KMS-11 (cell line): ENCODE measurements around the gene LTK.

ENCODE experiments used
- H2AFZ ChIP-seq: fragments of 200-600 bp; sonication (generic); 2 replicates; pipeline ENCODE4 v1.6.1; 2016; ENCODE audit warnings: antibody characterized with exemption, mixed run types, low read depth
- H3K27ac ChIP-seq: fragments of 200-600 bp; sonication (generic); 2 replicates; pipeline ENCODE4 v1.6.1; 2016; ENCODE audit warnings: mild to moderate bottlenecking, mixed run types
- H3K27me3 ChIP-seq: fragments of 200-600 bp; sonication (generic); 2 replicates; pipeline ENCODE4 v1.6.1; 2017; ENCODE audit warnings: mild to moderate bottlenecking, low read depth, mixed run types, moderate library complexity; ENCODE audit not compliant: insufficient read depth
- H3K36me3 ChIP-seq: fragments of 200-600 bp; sonication (generic); 2 replicates; pipeline ENCODE4 v1.6.1; 2017; ENCODE audit warnings: mild to moderate bottlenecking, mixed run types; ENCODE audit not compliant: insufficient read depth
- H3K4me1 ChIP-seq: fragments of 200-600 bp; sonication (generic); 2 replicates; pipeline ENCODE4 v1.6.1; 2016; ENCODE audit warnings: mild to moderate bottlenecking, low read depth, mixed run types; ENCODE audit not compliant: poor library complexity, severe bottlenecking
- H3K4me2 ChIP-seq: fragments of 200-600 bp; sonication (generic); 2 replicates; pipeline ENCODE4 v1.7.0; 2016; ENCODE audit warnings: mild to moderate bottlenecking, mixed run types
- H3K4me3 ChIP-seq: fragments of 200-600 bp; sonication (generic); IDR thresholded peaks from 2 replicates; pipeline ENCODE4 v1.6.1; 2017; ENCODE audit warnings: low read depth, low read length, mixed read lengths; ENCODE audit not compliant: insufficient read depth
- H3K79me2 ChIP-seq: fragments of 200-600 bp; sonication (generic); 2 replicates; pipeline ENCODE4 v1.6.1; 2016; ENCODE audit warnings: low read depth, mixed run types; ENCODE audit not compliant: insufficient read depth
- H3K9ac ChIP-seq: fragments of 200-600 bp; sonication (generic); 2 replicates; pipeline ENCODE4 v1.6.1; 2016; ENCODE audit warnings: mild to moderate bottlenecking, mixed run types
- H4K20me1 ChIP-seq: fragments of 200-600 bp; sonication (generic); 2 replicates; pipeline ENCODE4 v1.6.1; 2016; ENCODE audit warnings: mild to moderate bottlenecking, mixed run types; ENCODE audit not compliant: insufficient read depth
- TF ChIP-seq, protein P1 (sequence below): fragments of 200-600 bp; sonication (generic); conservative IDR thresholded peaks from 2 replicates; pipeline ENCODE4 v1.6.1; 2017; ENCODE audit warnings: low read depth, mild to moderate bottlenecking, antibody characterized with exemption, low read length, moderate library complexity, mixed read lengths

Gene LTK

DNA sequence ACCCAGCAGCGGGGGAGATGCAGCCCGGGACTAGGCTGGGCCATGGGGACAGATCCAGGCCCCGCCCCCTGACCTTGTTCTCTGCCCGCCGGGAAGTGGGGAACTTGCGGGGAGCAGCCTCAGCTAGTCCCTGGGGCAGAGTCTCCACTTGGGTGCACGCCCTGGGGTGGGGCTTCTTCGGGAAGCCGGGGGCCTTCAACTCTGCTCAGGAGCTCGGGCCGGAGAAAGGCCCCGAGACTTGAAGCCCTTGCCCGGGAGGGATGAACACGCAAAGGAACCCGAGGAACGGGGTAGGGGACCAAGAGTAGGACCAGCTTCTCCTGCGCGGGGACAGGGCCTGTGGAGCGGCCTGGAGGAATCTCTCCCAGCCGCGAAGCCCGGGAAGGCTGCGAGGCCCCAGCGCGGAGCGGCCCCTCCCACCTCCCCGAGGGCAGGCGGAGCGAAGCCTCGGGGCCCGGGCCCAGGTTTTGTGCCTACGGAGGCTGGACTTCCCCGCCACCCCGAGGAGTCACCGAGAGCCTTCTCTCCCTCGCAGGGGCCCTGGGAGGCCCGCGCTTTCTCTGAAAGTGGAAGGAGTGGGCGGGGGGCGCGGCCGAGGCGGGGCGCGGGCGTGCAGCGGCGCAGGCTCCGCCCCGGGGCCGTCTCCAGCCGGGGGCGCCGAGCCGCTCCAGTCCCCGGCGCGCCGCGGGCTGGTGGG is 20.3 kb downstream of the LTK start, which contains the start of gene ITPKA:
TSS of gene ITPKA (plus strand) at position 670 of the 697 bp plus-strand sequence. CDS start 54 bp downstream, outside the sequence.
- Histone ChIP-seq H3K79me2 (no peaks in the 10 kb centered on the region), H3K4me1 (peaks cover 24% of the 10 kb centered on the region), H3K4me3 (no peak within 1 kb of the TSS), H3K9ac (peak within 1 kb of the TSS; percentile 65; the same call in 1 of the 2 replicates), H3K27me3 (no peaks in the 10 kb centered on the region), H3K27ac (peak within 1 kb of the TSS; percentile 72), H2AFZ (peak within 1 kb of the TSS; percentile 81), H3K36me3 (no peaks in the 10 kb centered on the region), H4K20me1 (no peaks in the 10 kb centered on the region), H3K4me2 (peak within 1 kb of the TSS; percentile 93)
- TF ChIP-seq, protein P1, sequence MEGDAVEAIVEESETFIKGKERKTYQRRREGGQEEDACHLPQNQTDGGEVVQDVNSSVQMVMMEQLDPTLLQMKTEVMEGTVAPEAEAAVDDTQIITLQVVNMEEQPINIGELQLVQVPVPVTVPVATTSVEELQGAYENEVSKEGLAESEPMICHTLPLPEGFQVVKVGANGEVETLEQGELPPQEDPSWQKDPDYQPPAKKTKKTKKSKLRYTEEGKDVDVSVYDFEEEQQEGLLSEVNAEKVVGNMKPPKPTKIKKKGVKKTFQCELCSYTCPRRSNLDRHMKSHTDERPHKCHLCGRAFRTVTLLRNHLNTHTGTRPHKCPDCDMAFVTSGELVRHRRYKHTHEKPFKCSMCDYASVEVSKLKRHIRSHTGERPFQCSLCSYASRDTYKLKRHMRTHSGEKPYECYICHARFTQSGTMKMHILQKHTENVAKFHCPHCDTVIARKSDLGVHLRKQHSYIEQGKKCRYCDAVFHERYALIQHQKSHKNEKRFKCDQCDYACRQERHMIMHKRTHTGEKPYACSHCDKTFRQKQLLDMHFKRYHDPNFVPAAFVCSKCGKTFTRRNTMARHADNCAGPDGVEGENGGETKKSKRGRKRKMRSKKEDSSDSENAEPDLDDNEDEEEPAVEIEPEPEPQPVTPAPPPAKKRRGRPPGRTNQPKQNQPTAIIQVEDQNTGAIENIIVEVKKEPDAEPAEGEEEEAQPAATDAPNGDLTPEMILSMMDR, result no peak

- H3K4me1 ChIP-seq, result peaks cover 24% of the 10 kb centered on the region
- H2AFZ ChIP-seq, result peak overlapping the region; percentile 74
- no peaks in the 10 kb centered on the region for H3K36me3 ChIP-seq
- H3K27me3 ChIP-seq, result no peaks in the 10 kb centered on the region
- peak overlapping the region; percentile 56 for H3K4me2 ChIP-seq
- peak overlapping the region; percentile 65; the same call in 1 of the 2 replicates for H3K9ac ChIP-seq
- no peaks in the 10 kb centered on the region for H4K20me1 ChIP-seq
- no peaks in the 10 kb centered on the region for H3K79me2 ChIP-seq
- H3K4me3 ChIP-seq, result no peak overlapping the region
- H3K27ac ChIP-seq, result peak overlapping the region; percentile 72
- TF ChIP-seq, protein P1, result no peak
These were observed 20.9 kb downstream of the LTK start for GRCh38 chr15:41492597-41493204.

DNA sequence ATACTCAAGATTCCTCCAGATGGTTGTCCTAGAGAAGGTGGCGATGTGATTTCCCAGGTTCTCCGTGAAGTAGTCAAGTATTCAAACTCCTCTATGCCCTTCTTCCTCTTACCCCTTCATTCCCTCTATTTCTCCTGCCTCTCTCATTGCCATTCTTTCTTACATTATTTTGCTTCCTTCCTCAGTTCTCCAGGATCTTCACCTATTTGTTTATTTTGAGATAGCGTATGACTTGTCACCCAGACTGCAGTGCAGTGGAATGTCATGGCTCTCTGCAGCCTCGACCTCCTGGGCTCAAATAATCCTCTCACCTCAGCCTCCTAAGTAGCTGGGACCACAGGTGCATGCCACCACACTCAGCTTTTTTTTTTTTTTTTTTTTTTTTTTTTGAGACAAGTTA is 21.7 kb downstream of the LTK start:
- no peaks in the 10 kb centered on the region for H3K27me3 ChIP-seq

DNA sequence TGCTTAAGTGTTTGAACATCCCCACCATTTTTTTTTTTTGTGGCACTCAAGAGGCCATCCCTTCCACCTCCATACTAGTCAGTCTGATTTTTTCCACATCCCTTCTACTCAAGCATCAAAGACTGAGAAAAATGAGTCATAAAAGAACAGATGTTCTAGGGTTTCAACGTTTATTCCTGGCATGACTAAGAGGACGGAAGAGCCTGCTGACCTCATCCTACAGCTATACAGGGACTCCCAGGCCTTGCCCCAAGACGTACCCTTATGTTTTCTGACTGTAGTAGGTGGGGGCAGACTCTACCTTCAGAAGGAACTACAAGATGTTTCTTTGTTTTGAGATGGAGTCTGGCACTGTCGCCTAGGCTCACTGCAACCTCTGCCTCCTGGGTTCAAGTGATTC is 23.3 kb downstream of the LTK start:
- TF ChIP-seq, protein P1, result no peak
- Histone ChIP-seq H3K4me2 (no peak overlapping the region), H3K27me3 (no peaks in the 10 kb centered on the region), H3K79me2 (no peaks in the 10 kb centered on the region), H3K27ac (no peak overlapping the region), H3K4me1 (peaks cover 24% of the 10 kb centered on the region), H3K4me3 (no peak overlapping the region), H4K20me1 (no peaks in the 10 kb centered on the region), H2AFZ (no peak overlapping the region), H3K36me3 (no peaks in the 10 kb centered on the region), H3K9ac (no peak overlapping the region)

More for the DNA sequence above, 21.7 kb downstream of the LTK start:
- H3K4me1 ChIP-seq, result peaks cover 24% of the 10 kb centered on the region
- TF ChIP-seq, protein P1, result no peak
- no peak overlapping the region; the same call in 1 of the 2 replicates for H3K4me2 ChIP-seq
- no peaks in the 10 kb centered on the region for H3K79me2 ChIP-seq
- H4K20me1 ChIP-seq, result no peaks in the 10 kb centered on the region
- no peak overlapping the region for H3K27ac ChIP-seq
- H3K4me3 ChIP-seq, result no peak overlapping the region
- no peak overlapping the region for H3K9ac ChIP-seq
- no peak overlapping the region for H2AFZ ChIP-seq
- no peaks in the 10 kb centered on the region for H3K36me3 ChIP-seq
